HG02610 (cell line): ENCODE results near the gene NKX1-1.
"Not testable (repeated sequence)": the region's sequence is repeated elsewhere in the genome, so short reads cannot be mapped to it uniquely, and the experiment has no call there.

Source experiments
- ATAC-seq: cut with Tn5 transposase; IDR thresholded peaks from one replicate; pipeline ENCODE4 v1.9.1; 2021; ENCODE audit warnings: mild to moderate bottlenecking, moderate library complexity; ENCODE audit not compliant: unreplicated experiment

NKX1-1 gene

GRCh38 chr4:1393866-1394265 lies 12.4 kb downstream of the NKX1-1 start:
- no peak for ATAC-seq

DNA sequence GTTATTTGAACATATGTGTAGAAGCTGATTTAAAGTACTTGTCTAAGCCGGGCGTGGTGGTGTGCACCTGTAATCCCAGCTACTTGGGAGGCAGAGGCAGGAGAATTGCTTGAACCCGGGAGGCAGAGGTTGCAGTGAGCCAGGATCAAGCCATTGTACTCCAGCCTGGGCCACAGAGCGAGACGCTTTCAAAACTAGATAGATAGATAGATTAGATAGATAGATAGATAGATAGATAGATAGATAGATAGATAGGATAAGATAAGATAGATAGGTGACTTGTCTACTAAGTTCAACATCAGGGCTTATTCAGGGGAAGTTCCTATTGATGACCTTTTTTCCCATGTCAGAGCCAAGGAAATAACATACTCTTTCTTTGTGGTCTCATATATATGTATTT lies 12.9 kb downstream of the NKX1-1 start:
- not testable (repeated sequence) for ATAC-seq

- ATAC-seq = no peak
These were observed 20.6 kb downstream of the NKX1-1 start for GRCh38 chr4:1385373-1386340.

GRCh38 chr4:1384675-1385372 lies 21.4 kb downstream of the NKX1-1 start:
- ATAC-seq = no peak

- no peak for ATAC-seq
These were observed 22.3 kb downstream of the NKX1-1 start for GRCh38 chr4:1383728-1384591.

- ATAC-seq = no peak
These were observed 23.2 kb downstream of the NKX1-1 start for GRCh38 chr4:1382776-1383727.

DNA sequence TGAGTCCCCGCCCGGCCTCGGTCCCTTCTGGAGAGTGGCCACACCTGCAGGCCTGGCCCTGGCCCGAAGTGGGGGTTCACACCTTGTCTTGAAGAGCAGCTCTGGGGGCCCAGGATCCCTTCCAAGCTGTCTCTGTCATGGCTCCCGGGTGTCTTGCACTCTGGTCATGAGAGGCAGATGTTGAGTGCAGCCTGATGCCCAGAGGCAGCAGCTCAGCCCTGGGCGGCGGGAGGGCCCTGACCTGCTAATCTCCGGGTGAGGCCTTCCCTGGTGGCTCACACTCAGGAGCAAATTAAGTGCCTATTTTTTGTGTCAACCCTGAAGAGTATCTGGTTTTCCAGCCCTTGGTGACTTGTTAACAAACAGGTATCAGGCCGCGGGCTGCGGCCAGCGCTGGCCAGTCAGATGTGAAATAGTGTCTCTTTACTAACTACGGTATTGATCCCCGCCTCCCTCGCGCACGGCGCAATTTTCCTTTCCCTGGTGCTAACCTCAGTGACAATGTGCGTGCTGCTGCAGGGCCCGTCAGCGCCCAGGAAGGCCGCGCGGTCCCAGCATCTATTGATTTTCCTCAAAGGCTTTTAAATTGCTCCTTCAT lies 24.2 kb downstream of the NKX1-1 start:
- no peak for ATAC-seq

DNA sequence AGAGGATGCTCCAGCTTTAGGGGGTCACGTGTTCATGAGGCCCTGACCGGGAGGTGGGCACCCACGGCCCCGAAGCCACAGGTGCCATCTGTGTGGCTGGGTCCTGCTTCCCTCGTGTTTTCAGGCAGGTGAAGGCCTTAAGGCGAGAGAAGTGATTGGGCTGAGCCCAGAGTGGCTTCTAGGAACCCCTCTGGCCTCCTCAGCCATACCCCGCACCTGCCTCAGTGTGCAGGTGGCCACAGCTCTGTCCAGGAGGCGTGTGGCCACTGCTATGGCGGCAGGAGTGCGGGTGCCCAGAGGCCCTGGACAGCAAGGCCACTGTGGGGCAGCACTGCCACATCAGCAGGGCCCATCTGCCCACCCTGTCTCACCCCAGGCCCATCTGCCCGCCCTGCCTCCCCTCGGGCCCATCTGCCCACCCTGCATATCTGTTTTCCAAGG lies 25.0 kb downstream of the NKX1-1 start:
- no peak for ATAC-seq

DNA sequence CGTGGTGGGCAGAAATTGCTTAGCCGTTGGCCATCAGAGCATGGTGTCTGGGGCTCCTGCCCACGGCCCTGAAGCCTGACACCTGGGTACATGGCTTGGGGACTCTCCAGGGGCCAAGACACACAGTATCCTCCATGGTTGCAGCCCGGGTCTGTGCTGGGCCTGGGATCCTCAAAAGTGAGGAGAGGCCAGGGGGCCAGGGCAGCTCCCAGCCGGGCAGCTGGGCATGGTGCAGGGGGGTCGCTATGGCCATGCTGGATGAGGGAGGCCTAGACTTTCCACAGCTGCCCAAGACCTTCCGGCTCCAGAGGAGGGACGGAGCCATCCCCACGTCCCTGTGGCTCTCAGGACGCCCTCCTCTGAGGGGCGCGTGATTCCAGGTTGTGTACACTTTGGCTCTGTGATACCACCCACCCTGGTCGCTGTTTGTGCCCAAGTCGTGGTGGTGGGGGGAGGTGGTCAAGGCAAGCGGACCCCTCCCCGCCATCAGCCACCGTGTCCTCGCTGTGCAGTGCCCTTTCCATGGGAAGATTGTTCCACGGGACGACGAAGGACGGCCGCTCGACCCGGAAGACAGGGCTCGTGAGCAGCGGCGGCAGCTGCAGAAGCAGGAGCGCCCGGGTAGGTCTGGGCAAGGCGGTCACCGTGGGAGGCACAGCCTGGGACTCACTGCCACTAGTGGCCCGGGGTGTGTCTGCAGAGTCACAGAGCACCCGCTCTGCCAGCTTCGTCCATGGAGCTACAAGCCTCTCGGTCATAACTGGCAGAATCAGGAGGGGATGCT lies 25.7 kb downstream of the NKX1-1 start:
- no peak for ATAC-seq

DNA sequence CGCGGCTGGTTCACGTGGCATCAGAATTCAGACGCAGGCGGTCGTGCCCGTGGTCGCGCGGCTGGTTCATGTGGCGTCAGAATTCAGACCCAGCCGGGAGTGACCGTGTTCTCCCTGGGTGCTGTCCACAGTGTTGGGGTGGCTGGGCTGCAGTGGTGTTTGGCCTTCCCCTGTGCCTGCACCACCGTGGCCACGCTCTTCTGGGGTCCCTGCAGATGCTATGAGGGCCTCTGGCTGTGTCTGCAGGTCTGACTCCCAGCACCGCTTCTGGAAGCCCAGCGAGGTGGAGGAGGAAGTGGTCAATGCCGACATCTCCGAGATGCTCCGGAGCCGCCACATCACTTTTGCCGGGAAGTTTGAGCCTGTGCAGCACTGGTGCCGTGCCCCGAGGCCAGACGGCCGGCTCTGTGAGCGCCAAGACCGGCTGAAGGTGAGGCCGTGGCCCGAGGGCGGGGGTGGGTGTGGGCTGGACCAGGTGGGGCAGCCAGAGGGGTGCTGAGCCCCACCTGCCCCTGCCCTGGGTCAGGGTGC lies 26.4 kb downstream of the NKX1-1 start:
- ATAC-seq = no peak

DNA sequence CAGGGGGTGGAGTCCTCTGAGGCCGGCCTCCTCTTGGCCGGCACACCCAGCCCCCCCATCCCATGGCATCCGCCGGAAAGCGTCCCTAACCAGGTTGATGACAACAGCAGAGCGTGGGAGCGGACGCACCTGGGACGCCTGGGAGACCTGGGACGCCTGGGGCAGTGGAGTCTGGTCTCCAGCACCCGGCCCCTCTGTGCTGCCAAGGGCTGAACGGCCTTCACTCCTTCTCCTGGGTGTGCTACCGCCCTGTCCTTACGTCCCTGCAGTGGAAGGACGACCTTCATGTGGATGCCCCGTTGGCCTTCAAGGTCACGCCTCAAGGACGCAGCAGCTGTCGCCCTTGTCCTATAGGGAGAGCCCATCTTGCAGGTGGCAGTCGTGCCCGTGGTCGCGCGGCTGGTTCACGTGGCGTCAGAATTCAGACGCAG lies 26.9 kb downstream of the NKX1-1 start:
- no peak for ATAC-seq

DNA sequence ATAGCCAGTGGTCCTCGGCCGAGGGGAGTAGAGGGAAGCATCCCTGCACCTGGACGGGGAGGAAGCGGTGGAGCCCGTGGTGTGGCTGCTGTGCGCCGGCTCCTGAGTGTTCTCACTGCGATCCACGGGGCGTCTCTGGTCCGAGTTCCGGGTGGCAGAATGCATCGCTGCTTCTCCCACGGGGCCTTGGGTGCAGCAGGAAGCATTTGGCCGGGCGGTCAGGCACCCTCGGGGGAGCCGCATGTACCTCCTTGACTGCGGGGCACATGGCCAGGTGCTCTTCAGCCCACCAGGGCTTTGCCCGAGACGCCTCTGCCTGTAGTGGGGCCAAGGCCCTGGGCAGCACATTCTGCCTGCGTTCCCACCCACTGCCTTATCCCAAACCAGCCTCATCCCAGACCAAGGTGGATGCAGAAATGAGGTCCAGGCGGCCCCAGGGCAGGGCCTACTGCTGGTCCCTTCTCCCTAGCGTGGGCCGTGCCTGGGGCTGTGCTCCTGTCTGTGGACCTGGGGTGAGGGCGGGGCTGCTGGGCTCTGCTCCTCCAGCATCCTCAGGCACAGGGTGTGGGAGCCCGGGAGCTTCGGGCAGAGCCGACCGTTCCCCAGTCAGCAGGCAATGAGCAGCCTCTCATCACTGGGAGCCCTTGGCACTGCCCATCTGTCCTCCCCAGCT lies 27.5 kb downstream of the NKX1-1 start:
- ATAC-seq = no peak

DNA sequence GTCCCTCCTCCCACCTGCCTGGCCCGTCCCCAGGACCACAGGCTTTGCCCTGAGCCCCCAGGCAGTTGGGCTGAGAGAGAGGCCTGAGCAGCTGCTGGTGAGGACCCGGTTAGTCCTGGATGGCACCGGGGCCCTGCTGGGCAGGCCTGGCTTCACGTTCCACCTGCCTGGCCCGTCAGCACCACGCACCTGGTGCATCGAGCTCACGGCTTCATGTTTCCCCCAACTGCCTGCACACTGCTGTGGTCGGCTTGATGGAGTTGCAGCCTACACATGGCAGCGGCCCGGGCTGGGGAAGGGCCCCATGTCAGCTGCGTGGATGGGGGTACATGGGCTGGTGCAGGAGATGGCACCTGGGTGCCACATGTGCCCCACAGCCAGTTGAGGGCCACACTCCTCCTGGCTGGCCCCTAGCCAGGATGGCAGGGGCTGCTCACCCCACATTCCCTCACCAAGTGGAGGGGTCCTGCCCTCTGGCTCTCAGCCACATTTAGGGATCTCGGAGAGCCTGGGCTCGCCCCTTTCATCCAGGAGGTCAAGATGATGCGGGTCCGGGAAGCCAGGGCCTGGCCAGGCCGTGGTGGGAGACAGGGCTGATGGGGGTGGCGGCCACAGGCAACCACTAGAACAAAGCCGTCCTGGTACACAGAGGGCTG lies 28.5 kb downstream of the NKX1-1 start:
- ATAC-seq = no peak

DNA sequence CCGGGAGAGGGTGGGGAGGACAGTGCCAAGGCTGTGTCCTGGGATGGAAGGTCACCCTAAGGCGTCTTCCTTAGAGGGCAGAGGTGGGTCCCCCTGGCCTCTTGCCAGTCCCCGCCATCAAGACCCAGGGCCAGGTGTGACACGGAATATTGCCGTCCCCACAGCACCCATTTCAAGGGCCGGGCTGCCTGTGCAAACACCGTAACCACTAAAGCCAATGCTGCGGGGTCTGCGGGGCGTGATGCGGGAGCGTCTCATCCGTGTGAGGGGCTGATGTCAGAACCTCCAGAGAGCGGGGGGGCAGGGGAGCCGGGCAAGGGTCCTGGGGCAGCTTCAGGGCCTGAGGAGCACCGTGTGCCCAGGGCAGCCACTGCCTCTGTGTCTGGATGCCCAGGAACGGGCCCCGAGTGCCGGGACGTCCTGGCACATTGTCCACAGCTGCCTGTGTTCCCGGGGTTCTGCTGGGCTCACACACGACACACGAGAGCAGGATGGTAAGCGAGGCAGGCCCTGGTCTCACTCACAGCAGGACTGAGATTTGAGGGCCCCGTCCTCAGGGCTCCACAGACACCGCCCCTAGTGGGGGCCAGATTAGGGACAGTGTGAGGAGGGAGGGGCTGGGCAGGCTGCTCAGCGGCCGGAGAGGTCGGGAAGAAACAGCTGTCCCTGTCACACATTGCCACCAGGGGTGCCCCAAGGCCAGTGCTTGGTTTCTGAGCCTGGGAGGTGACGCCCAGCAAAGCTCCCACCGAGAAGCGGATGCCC lies 29.2 kb downstream of the NKX1-1 start:
- no peak for ATAC-seq

- ATAC-seq = no peak
These were observed 29.8 kb downstream of the NKX1-1 start for GRCh38 chr4:1376391-1376840.

DNA sequence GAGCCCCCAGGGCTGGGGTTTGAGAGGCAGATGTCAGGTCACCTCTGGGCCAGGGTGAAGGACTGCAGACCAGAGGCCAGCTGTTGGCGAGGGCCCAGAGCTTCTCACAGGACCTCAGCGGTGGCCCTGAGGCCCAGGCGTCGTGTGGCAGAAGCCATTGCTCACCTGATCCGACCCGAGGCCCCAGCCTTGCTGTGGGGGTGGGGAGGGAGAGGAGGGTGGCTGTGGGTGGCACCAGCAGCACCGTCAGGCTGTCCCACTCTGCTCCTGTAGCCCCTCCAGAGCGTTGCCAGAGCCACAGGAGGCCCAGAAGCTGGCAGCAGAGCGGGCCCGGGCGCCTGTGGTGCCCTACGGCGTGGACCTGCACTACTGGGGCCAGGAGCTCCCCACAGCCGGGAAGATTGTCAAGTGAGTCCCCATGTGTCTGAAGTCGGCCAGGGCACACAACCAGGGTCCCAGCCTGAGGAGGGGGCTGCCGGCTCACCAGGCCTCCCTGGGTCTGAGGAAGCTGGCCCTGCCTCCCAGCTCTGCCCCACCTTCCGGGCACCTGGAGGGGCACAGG lies 30.4 kb downstream of the NKX1-1 start:
- no peak for ATAC-seq
